Parathyroid adenoma (tissue), 2 donors: Measurements from ENCODE around the gene TRIM38.
"Not testable (repeated sequence)": the region's sequence is repeated elsewhere in the genome, so short reads cannot be mapped to it uniquely, and the experiment has no call there.

Source experiments
- H2AFZ ChIP-seq: fragments of 300-600 bp; sonication (generic); one replicate; pipeline ENCODE4 v1.7.0; 2017; ENCODE audit warnings: antibody characterized with exemption, mild to moderate bottlenecking
- H3K27ac ChIP-seq: fragments of 300-600 bp; sonication (generic); one replicate; pipeline ENCODE4 v1.7.0; 2017
- H3K27me3 ChIP-seq: fragments of 300-600 bp; sonication (generic); one replicate; pipeline ENCODE4 v1.7.0; 2017; ENCODE audit warnings: low read length; ENCODE audit not compliant: control insufficient read depth, insufficient read depth
- H3K36me3 ChIP-seq: fragments of 300-600 bp; sonication (generic); one replicate; pipeline ENCODE4 v1.7.0; 2017; ENCODE audit warnings: low read length; ENCODE audit not compliant: control insufficient read depth, insufficient read depth
- H3K4me1 ChIP-seq: fragments of 300-600 bp; sonication (generic); one replicate; pipeline ENCODE4 v1.7.0; 2017; ENCODE audit warnings: control low read depth
- H3K4me2 ChIP-seq: fragments of 300-600 bp; sonication (generic); one replicate; pipeline ENCODE4 v1.7.0; 2017; ENCODE audit warnings: low read length
- H3K4me3 ChIP-seq: fragments of 300-600 bp; sonication (generic); one replicate; pipeline ENCODE4 v1.7.0; 2017; ENCODE audit warnings: low read depth, low read length
- H3K79me2 ChIP-seq: fragments of 300-600 bp; sonication (generic); one replicate; pipeline ENCODE4 v1.7.0; 2017; ENCODE audit warnings: control low read depth
- H3K9ac ChIP-seq: fragments of 300-600 bp; sonication (generic); one replicate; pipeline ENCODE4 v1.7.0; 2017; ENCODE audit warnings: mild to moderate bottlenecking
- H3K9me3 ChIP-seq: fragments of 300-600 bp; sonication (generic); one replicate; pipeline ENCODE4 v1.7.0; 2017; ENCODE audit warnings: low read length; ENCODE audit not compliant: control insufficient read depth
- TF ChIP-seq, protein P1 (sequence below): fragments of 300-600 bp; sonication (generic); IDR thresholded peaks from one replicate; pipeline ENCODE4 v1.7.0; 2017; ENCODE audit warnings: antibody characterized with exemption, mild to moderate bottlenecking
- donor health status: primary hyperparathyroidism.

TRIM38 gene

DNA sequence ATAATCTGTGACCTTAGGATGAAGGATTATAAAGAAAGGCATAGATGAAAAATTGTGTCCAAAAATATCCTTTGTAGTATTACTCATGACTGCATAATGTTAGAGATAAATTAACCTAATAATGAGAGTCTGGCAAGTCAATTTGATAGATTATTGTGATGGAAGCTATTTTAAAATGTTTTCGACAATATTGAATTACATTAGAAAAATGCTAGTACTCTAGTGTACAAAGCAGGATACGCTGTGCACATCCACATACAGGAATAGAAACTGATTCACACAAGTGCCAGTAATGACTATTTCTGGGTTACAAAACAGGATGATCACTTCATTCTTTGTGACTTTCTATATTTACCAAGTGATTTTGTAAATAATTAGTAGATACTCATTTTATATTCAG lies 35.4 kb upstream of the TRIM38 start:
- no peak overlapping the region for H2AFZ ChIP-seq
- TF ChIP-seq, protein P1, sequence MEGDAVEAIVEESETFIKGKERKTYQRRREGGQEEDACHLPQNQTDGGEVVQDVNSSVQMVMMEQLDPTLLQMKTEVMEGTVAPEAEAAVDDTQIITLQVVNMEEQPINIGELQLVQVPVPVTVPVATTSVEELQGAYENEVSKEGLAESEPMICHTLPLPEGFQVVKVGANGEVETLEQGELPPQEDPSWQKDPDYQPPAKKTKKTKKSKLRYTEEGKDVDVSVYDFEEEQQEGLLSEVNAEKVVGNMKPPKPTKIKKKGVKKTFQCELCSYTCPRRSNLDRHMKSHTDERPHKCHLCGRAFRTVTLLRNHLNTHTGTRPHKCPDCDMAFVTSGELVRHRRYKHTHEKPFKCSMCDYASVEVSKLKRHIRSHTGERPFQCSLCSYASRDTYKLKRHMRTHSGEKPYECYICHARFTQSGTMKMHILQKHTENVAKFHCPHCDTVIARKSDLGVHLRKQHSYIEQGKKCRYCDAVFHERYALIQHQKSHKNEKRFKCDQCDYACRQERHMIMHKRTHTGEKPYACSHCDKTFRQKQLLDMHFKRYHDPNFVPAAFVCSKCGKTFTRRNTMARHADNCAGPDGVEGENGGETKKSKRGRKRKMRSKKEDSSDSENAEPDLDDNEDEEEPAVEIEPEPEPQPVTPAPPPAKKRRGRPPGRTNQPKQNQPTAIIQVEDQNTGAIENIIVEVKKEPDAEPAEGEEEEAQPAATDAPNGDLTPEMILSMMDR, result no peak
- no peaks in the 10 kb centered on the region for H3K36me3 ChIP-seq
- no peak overlapping the region for H3K9ac ChIP-seq
- H3K27me3 ChIP-seq, result no peaks in the 10 kb centered on the region
- H3K9me3 ChIP-seq, result no peaks in the 10 kb centered on the region
- H3K4me2 ChIP-seq, result no peak overlapping the region
- no peak overlapping the region for H3K4me3 ChIP-seq
- no peaks in the 10 kb centered on the region for H3K4me1 ChIP-seq
- H3K79me2 ChIP-seq, result no peaks in the 10 kb centered on the region
- no peak overlapping the region for H3K27ac ChIP-seq

- Histone ChIP-seq H3K36me3 (no peaks in the 10 kb centered on the region), H2AFZ (no peak overlapping the region), H3K4me2 (no peak overlapping the region), H3K27ac (no peak overlapping the region), H3K9ac (no peak overlapping the region), H3K27me3 (no peaks in the 10 kb centered on the region), H3K4me3 (no peak overlapping the region), H3K9me3 (no peaks in the 10 kb centered on the region), H3K79me2 (no peaks in the 10 kb centered on the region), H3K4me1 (no peaks in the 10 kb centered on the region)
- TF ChIP-seq, protein P1, result no peak
Observed at GRCh38 chr6:25927756-25928216, 34.8 kb upstream of the TRIM38 start.

GRCh38 chr6:25928562-25929324 lies 33.9 kb upstream of the TRIM38 start:
- Histone ChIP-seq H3K4me3 (no peak overlapping the region), H3K36me3 (no peaks in the 10 kb centered on the region), H3K4me1 (no peaks in the 10 kb centered on the region), H2AFZ (no peak overlapping the region), H3K4me2 (no peak overlapping the region), H3K27ac (no peak overlapping the region), H3K9me3 (no peaks in the 10 kb centered on the region), H3K27me3 (no peaks in the 10 kb centered on the region), H3K79me2 (no peaks in the 10 kb centered on the region), H3K9ac (no peak overlapping the region)
- TF ChIP-seq, protein P1, result no peak

DNA sequence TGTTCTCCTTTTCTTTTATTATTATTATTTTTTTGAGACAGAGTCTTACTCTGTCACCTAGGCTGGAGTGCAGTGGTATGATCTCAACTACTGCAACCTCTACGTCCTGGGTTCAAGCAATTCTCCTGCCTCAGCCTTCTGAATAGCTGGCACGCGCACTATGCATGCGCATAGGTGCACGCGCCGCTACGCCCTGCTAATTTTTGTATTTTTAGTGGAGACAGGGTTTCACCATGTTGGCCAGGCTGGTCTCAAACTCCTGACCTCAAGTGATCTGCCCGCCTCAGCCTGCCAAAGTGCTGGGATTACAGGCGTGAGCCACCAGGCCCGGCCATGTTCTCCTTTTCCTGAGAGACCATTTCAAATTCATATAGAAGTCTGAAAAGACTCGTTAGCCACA lies 32.8 kb upstream of the TRIM38 start:
- H3K9me3 ChIP-seq, H3K4me1 ChIP-seq, H3K36me3 ChIP-seq, H3K4me2 ChIP-seq, H3K4me3 ChIP-seq, H3K27ac ChIP-seq, H3K27me3 ChIP-seq, H3K79me2 ChIP-seq, H3K9ac ChIP-seq, H2AFZ ChIP-seq: not testable (repeated sequence)

DNA sequence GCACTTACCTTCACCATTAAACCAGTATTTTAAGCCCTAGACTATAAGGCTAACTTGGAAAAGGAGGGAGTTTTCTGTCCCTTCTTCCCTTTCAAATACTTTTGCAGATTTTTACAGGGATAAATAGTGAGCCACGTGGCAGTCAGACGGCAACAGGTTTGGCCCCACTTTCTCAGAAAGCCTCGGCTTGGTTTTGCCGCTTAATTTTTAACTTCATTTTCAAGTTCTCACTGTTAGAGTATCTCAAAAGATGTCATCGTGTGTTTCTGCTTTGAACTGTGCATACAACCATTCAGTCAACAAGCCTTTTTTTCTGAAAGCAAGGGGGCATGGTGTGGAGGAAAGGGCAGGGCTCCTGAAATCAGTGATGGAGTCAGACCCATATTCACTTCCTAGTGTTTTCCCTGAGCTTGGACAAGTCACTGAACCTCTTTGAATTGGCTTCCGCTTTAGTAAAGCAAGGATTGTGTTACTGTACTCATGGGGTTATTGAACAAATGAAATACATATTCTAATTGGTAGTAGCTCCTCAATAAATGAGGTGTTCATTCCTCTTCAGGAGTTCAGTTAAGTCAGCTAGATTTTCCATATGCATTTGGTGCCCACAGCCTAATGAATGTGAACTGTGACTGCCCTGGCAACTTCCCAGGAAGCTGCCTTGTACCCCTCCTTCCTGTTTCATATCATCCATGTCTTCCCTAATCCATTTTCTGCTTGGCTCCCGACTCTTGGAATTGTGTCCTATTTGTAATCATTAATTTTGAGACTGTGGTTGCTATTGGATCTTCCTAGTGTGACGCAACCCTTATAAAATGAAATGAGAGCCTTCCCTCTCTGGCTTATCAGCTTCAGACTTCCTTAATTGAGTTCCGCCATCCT lies 31.8 kb upstream of the TRIM38 start, which contains the start of gene SLC17A2:
Gene SLC17A2 (minus strand): TSS at position 160 of the 879 bp plus-strand sequence. CDS start 4,895 bp downstream, outside the sequence.
- Histone ChIP-seq H2AFZ (no peak within 1 kb of the TSS), H3K27me3 (no peaks in the 10 kb centered on the region), H3K4me1 (no peaks in the 10 kb centered on the region), H3K36me3 (no peaks in the 10 kb centered on the region), H3K9me3 (no peaks in the 10 kb centered on the region), H3K4me3 (no peak within 1 kb of the TSS), H3K27ac (no peak within 1 kb of the TSS), H3K79me2 (no peaks in the 10 kb centered on the region), H3K4me2 (no peak within 1 kb of the TSS), H3K9ac (no peak within 1 kb of the TSS)
- TF ChIP-seq, protein P1, result no peak
